Gastrocnemius medialis (tissue), 4 donors: Measurements from ENCODE around the gene CLSTN1. TPM values are rescaled to one million over a fixed set of nuclear protein-coding genes. Genes with fewer than 3 reads are reported as not detected.

Experiments used
- ATAC-seq, 2 donors: fragments of 150-250 bp; one replicate each; pipeline ENCODE4 v1.9.1; 2016
- DNase-seq, 2 donors: peaks; one replicate each; pipeline ENCODE4 v3.0.0-alpha.2; 2019
- H3K27ac ChIP-seq, 4 donors: fragments of 200-600 bp; sonication (generic); 1 replicate in 1 of 4; 2 replicates in 3 of 4; pipeline ENCODE4 v1.5.1; 2016 to 2018; ENCODE audit warnings: mild to moderate bottlenecking in 2 of 4, moderate library complexity in 1 of 4
- H3K27me3 ChIP-seq, 3 donors: fragments of 200-600 bp; sonication (generic) in 2 of 3; 1 replicate in 1 of 3; 2 replicates in 2 of 3; pipeline versions ENCODE4 v1.5.1 to v1.6.0; 2016 to 2019; ENCODE audit warnings: mild to moderate bottlenecking in 1 of 3, moderate library complexity in 1 of 3
- H3K36me3 ChIP-seq, 2 donors: fragments of 200-600 bp; sonication (generic) in 1 of 2; one replicate each; pipeline ENCODE4 v1.5.1; 2017 to 2018
- H3K4me1 ChIP-seq, 2 donors: fragments of 200-600 bp; sonication (generic) in 1 of 2; one replicate each; pipeline ENCODE4 v1.5.1; 2016 to 2017; ENCODE audit warnings: mild to moderate bottlenecking in 2 of 2
- H3K4me3 ChIP-seq, 4 donors: fragments of 200-600 bp; sonication (generic) in 3 of 4; 1 replicate in 1 of 4; 2 replicates in 3 of 4; pipeline ENCODE4 v1.5.1; 2016 to 2019; ENCODE audit warnings: mild to moderate bottlenecking in 2 of 4
- H3K9me3 ChIP-seq, 3 donors: fragments of 200-600 bp; sonication (generic) in 2 of 3; 1 replicate in 1 of 3; 2 replicates in 2 of 3; pipeline ENCODE4 v1.5.1; 2016 to 2019
- POLR2A ChIP-seq, 2 donors: fragments of 450-650 bp; IDR thresholded peaks; one replicate each; pipeline ENCODE4 v1.6.1; 2017; ENCODE audit warnings: antibody characterized with exemption in 2 of 2, mild to moderate bottlenecking in 2 of 2, moderate library complexity in 2 of 2
- in situ Hi-C, 4 donors: fragments of 200-750 bp; cut with MboI; loops; one replicate each; pipeline versions ENCODE4 v1.15.0 to v1.8.0; 2017; ENCODE audit warnings: low sequenced_read_pairs in 4 of 4
- intact Hi-C: fragments of 100-400 bp; cut with DNase I; formaldehyde crosslinking; loops from one replicate; pipeline ENCODE4 v1.15.1; 2023; ENCODE audit warnings: low total_unique reads
- total RNA-seq, 4 donors: library from RNA; depleted of rRNA; stranded (reverse); fragments of >200 nt; gene quantifications; one replicate each; pipeline versions ENCODE4 v1.1.0 to v1.2.3, GENCODE V29; 2016
- TF ChIP-seq, protein P1 (sequence below), 5 experiments: fragments of 450-650 bp in 3 of 5; fragments of 200-600 bp in 2 of 5; sonication (generic) in 2 of 5; IDR thresholded peaks in 4 of 5; conservative IDR thresholded peaks in 1 of 5; 1 replicate in 4 of 5; 2 replicates in 1 of 5; pipeline ENCODE4 v1.5.1; 2016 to 2019; ENCODE audit warnings: antibody characterized with exemption in 5 of 5, mild to moderate bottlenecking in 3 of 5, moderate library complexity in 3 of 5

CLSTN1 gene
- total RNA-seq, 4 donors from 2014 or later = 8.5 to 25.7 (median 22.0) TPM

DNA sequence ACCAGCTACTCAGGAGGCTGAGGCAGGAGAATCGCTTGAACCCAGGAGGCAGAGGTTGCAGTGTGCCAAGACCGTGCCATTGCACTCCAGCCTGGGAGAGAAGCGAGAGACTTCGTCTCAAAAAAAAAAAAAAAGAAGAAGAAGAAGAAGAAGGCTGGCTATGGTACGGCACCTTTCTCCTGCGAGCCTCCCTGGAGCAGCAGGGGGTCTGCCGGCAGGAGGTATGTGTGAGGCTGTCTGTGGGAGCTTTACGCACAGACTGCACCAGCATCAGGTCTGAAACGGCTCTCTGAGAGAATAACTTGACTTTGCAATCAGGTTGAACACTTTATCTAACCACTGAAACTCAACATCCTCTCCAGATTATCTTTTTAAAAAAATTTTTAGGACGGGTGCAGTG is 44.9 kb downstream of the CLSTN1 start:
- Histone ChIP-seq H3K27ac (no peak overlapping the region), H3K27me3 (no peaks in the 10 kb centered on the region), H3K9me3 (no peaks in the 10 kb centered on the region), H3K4me1 (no peaks in the 10 kb centered on the region), H3K36me3 (no peaks in the 10 kb centered on the region), H3K4me3 (no peak overlapping the region)
- no peak for ATAC-seq
- TF ChIP-seq POLR2A (IDR thresholded peaks at IDR 0.05) = no peak
- TF ChIP-seq, protein P1, sequence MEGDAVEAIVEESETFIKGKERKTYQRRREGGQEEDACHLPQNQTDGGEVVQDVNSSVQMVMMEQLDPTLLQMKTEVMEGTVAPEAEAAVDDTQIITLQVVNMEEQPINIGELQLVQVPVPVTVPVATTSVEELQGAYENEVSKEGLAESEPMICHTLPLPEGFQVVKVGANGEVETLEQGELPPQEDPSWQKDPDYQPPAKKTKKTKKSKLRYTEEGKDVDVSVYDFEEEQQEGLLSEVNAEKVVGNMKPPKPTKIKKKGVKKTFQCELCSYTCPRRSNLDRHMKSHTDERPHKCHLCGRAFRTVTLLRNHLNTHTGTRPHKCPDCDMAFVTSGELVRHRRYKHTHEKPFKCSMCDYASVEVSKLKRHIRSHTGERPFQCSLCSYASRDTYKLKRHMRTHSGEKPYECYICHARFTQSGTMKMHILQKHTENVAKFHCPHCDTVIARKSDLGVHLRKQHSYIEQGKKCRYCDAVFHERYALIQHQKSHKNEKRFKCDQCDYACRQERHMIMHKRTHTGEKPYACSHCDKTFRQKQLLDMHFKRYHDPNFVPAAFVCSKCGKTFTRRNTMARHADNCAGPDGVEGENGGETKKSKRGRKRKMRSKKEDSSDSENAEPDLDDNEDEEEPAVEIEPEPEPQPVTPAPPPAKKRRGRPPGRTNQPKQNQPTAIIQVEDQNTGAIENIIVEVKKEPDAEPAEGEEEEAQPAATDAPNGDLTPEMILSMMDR (IDR thresholded peaks at IDR 0.05 in 4 of 5, conservative IDR thresholded peaks at IDR 0.05 in 1 of 5) = no peak
- DNase-seq = no peak
- in situ Hi-C loops = no loop called here
- intact Hi-C loops = no loop called here

- in situ Hi-C loops (no loop called here), intact Hi-C loops (no loop called here)
- no peak for ATAC-seq
- Histone ChIP-seq H3K4me1 (no peaks in the 10 kb centered on the region), H3K36me3 (peaks cover 0 to 10% of the 10 kb centered on the region in 2 donors), H3K27me3 (no peaks in the 10 kb centered on the region), H3K9me3 (no peaks in the 10 kb centered on the region), H3K27ac (no peak overlapping the region), H3K4me3 (no peak overlapping the region)
- TF ChIP-seq POLR2A (IDR thresholded peaks at IDR 0.05) = no peak
- TF ChIP-seq, protein P1 (IDR thresholded peaks at IDR 0.05 in 4 of 5, conservative IDR thresholded peaks at IDR 0.05 in 1 of 5) = no peak
- no peak for DNase-seq
Measured at GRCh38 chr1:9776685-9777084, 47.1 kb downstream of the CLSTN1 start.

- Histone ChIP-seq H3K27ac (no peak overlapping the region), H3K9me3 (no peaks in the 10 kb centered on the region), H3K27me3 (no peaks in the 10 kb centered on the region), H3K4me1 (no peaks in the 10 kb centered on the region), H3K36me3 (peaks cover 0 to 10% of the 10 kb centered on the region in 2 donors), H3K4me3 (no peak overlapping the region)
- DNase-seq = no peak
- ATAC-seq = no peak
- intact Hi-C loops (no loop called here), in situ Hi-C loops (no loop called here)
- no peak for TF ChIP-seq POLR2A (IDR thresholded peaks at IDR 0.05)
Measured at GRCh38 chr1:9774712-9775679, 48.8 kb downstream of the CLSTN1 start.

DNA sequence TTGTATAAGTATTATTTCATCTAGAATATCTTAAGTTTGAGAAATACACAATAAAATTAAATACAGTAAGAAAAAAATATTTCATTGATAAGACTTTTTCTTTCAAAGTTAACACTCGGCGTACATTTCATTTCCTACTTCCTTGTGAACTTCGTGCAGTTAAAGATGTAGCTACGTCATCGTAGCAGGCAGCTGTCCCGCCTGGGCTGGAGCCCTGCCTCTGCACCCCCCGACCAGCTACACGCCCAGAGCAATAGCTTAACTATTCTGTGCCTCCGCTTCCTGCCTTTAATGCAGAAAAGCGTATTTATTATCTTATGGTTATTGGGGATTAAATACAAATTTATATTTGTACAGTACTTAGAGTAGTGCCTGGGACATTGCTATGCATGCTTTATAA is 53.5 kb downstream of the CLSTN1 start:
- Histone ChIP-seq H3K4me1 (no peaks in the 10 kb centered on the region), H3K4me3 (no peak overlapping the region), H3K9me3 (no peaks in the 10 kb centered on the region), H3K36me3 (peaks cover 0 to 10% of the 10 kb centered on the region in 2 donors), H3K27me3 (no peaks in the 10 kb centered on the region), H3K27ac (no peak overlapping the region)
- DNase-seq (no peak), ATAC-seq (no peak)
- TF ChIP-seq POLR2A (IDR thresholded peaks at IDR 0.05) = no peak
- TF ChIP-seq, protein P1 (IDR thresholded peaks at IDR 0.05 in 4 of 5, conservative IDR thresholded peaks at IDR 0.05 in 1 of 5) = no peak
- intact Hi-C loops = no loop called here
- in situ Hi-C loops = no loop called here

DNA sequence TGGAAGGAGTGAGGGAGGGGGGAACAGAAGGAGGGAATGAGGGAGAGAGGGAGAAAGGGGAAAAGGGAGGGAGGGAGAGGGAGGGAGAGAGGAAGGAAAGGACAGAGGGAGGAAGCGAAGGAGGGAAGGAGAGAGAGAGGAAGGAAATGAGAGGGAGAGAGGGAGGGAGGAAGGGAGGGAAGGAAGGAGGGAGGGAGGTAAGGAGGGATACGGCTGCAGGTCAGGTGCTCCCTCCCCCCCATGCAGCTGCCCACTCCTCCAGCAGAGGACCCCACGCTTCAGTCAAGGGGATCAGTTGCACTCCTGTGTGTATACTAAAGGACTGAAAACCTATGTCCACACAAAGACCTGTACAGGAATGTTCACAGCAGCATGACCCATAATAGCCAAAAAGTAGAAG is 54.8 kb downstream of the CLSTN1 start:
- Histone ChIP-seq H3K27ac (no peak overlapping the region), H3K36me3 (peaks cover 0 to 10% of the 10 kb centered on the region in 2 donors), H3K27me3 (no peaks in the 10 kb centered on the region), H3K4me1 (no peaks in the 10 kb centered on the region), H3K9me3 (no peaks in the 10 kb centered on the region), H3K4me3 (no peak overlapping the region)
- in situ Hi-C loops = no loop called here
- intact Hi-C loops = no loop called here
- TF ChIP-seq, protein P1 (IDR thresholded peaks at IDR 0.05 in 4 of 5, conservative IDR thresholded peaks at IDR 0.05 in 1 of 5) = no peak
- TF ChIP-seq POLR2A (IDR thresholded peaks at IDR 0.05) = no peak
- no peak for ATAC-seq
- no peak for DNase-seq
